Measurements from ENCODE around the gene APBA3. TPM values are rescaled to one million over a fixed set of nuclear protein-coding genes. Genes with fewer than 3 reads are reported as not detected.
A peak's percentile ranks its signal among the peaks of the same experiment; 100 is the strongest.

The APBA3 gene
- total and polyA plus RNA-seq, 3 donors from 2014 or later, result 12.0 to 48.3 (median 34.4) TPM

GRCh38 chr19:3721131-3721886, 40.2 kb downstream of the APBA3 start:
- DNase-seq, result peak; percentile 88
- no peaks in the 10 kb centered on the region for H3K4me1 ChIP-seq
- H3K9me3 ChIP-seq, result no peaks in the 10 kb centered on the region
- WGBS, 2 donors, result 12 to 15% methylated on average over 16 to 46 of the region's 46 CpGs
- TF ChIP-seq POLR2A (IDR thresholded peaks at IDR 0.05) (no peak), CTCF (IDR thresholded peaks at IDR 0.05) (peak in 2 of 3 experiments; percentile 13 to 41)
- H3K27ac ChIP-seq, result no peak overlapping the region
- H3K27me3 ChIP-seq, result peaks cover 3% of the 10 kb centered on the region
- H3K36me3 ChIP-seq (ENCODE audit: low read depth, missing control alignments), result no peaks in the 10 kb centered on the region
- intact Hi-C loops (cut with DNase I; ENCODE audit: low total_unique reads), result no loop called here
- peak overlapping the region in 1 of 2 donors; percentile 35 for H3K4me3 ChIP-seq

GRCh38 chr19:3720349-3720917, 41.1 kb downstream of the APBA3 start:
- intact Hi-C loops (cut with DNase I; ENCODE audit: low total_unique reads), result no loop called here
- WGBS, 2 donors, result 21 to 23% methylated on average over 9 of the region's 9 CpGs
- no peaks in the 10 kb centered on the region for H3K4me1 ChIP-seq
- H3K27ac ChIP-seq, result no peak overlapping the region
- peak overlapping the region in 1 of 2 donors; percentile 35 for H3K4me3 ChIP-seq
- H3K36me3 ChIP-seq (ENCODE audit: low read depth, missing control alignments), result no peaks in the 10 kb centered on the region
- H3K27me3 ChIP-seq, result peaks cover 3% of the 10 kb centered on the region
- TF ChIP-seq CTCF (IDR thresholded peaks at IDR 0.05) (no peak), POLR2A (IDR thresholded peaks at IDR 0.05) (no peak)
- no peak for DNase-seq
- no peaks in the 10 kb centered on the region for H3K9me3 ChIP-seq

- Histone ChIP-seq H3K9me3 (no peaks in the 10 kb centered on the region), H3K27ac (no peak overlapping the region), H3K27me3 (peaks cover 3% of the 10 kb centered on the region), H3K36me3 (ENCODE audit: low read depth, missing control alignments) (no peaks in the 10 kb centered on the region), H3K4me3 (no peak overlapping the region), H3K4me1 (no peaks in the 10 kb centered on the region)
- DNase-seq, result no peak
- intact Hi-C loops (cut with DNase I; ENCODE audit: low total_unique reads), result no loop called here
- WGBS, 2 donors, result 86 to 89% methylated on average over 4 of the region's 4 CpGs
- TF ChIP-seq POLR2A (IDR thresholded peaks at IDR 0.05), result no peak
- TF ChIP-seq CTCF (IDR thresholded peaks at IDR 0.05), result no peak
Measured at GRCh38 chr19:3719868-3720267, 41.6 kb downstream of the APBA3 start.

- H3K36me3 ChIP-seq (ENCODE audit: low read depth, missing control alignments), result no peaks in the 10 kb centered on the region
- DNase-seq, result no peak
- WGBS, 2 donors, result 86 to 92% methylated on average over 16 of the region's 16 CpGs
- peaks cover 3% of the 10 kb centered on the region for H3K27me3 ChIP-seq
- peaks cover 3% of the 10 kb centered on the region for H3K4me1 ChIP-seq
- TF ChIP-seq CTCF (IDR thresholded peaks at IDR 0.05) (no peak), POLR2A (IDR thresholded peaks at IDR 0.05) (no peak)
- no peak overlapping the region for H3K27ac ChIP-seq
- intact Hi-C loops (cut with DNase I; ENCODE audit: low total_unique reads), result no loop called here
- no peak overlapping the region for H3K4me3 ChIP-seq
- no peaks in the 10 kb centered on the region for H3K9me3 ChIP-seq
Measured at GRCh38 chr19:3716147-3716668, 45.3 kb downstream of the APBA3 start.

All from testis (tissue), 3 donors.